Medulla oblongata (tissue), 1 donor: Measurements from ENCODE around the gene PIGU.
"Not testable (repeated sequence)": the region's sequence is repeated elsewhere in the genome, so short reads cannot be mapped to it uniquely, and the experiment has no call there.

Source experiments
- DNase-seq: peaks from one replicate; pipeline ENCODE4 v3.0.0-alpha.2; 2015; ENCODE audit errors: extremely low spot score

PIGU gene

DNA sequence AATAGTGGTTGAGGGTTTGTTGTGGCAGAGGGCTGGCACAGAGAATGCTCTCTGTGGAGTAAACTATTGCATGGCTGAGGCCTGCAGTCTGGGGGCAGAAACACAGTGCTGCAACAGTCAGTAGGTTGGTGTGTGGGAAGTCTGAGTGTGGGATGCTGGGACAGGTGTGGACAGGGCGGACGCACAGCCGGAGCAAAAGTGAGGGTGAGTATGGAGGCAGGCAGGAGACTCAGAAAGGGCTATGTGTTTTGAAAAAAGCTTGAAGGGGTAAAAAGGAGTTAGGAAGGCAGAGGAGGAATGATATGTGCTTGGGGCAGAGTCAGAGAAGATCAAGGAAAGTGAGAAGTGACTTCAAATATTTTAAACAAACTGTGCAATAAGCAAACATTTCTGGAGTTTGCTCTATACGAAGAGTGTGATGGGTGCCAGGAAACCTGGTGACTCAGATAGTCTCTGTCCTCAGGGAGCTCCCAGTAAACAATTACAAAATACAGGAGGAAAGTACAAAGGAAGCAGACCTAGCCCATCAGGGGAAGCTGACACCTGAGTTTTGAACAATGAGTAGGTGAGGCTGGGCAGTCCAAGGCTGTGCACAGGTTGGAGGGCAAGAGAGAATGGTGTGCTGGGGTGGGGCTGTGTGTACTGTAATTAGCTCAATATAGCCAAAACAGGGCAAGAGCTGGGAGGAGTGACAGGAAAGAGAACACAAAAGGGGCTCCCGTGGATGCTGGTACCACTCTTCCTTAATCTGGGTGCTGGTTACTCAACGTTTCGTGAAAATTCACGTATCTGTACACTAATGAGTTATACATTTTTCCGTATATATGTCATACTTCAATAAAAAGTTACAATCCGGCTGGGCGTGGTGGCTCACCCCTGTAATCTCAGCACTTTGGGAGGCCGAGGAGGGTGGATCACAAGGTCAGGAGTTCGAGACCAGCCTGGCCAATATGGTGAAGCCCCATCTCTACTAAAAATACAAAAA is 55.2 kb downstream of the PIGU start:
- no peak for DNase-seq

DNA sequence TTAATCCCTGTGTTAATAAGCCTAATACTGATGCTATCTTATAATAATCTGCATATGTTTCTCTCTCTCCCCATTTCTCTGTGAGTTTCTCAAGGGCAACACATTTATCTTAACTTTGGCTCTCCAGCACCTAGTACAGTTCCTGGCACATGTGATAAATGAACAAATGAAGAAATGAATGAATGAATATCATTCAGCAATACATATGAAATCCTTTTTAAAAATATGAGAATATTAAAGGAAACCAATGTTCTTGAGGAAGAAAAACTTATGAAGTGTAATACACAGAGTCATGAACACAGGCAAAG is 55.9 kb downstream of the PIGU start:
- DNase-seq, result no peak

DNA sequence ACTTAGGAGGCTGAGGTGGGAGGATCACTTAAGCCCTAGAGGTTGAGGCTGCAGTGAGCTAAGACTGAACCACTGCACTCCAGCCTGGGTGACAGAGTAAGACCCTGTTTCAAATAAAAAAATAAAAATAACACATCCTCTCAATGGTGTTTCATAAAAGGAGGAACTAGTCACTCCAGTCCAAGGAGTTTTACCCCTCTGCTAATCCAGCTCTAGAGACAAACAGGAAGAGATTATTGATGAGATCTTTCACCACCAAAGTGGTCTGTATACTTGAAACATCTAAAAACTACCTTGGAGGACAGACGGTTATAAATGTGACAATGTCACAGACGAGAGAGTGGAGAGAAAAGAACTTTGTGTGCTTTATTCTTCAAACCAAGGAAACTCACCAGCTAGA is 58.2 kb downstream of the PIGU start:
- no peak for DNase-seq

DNA sequence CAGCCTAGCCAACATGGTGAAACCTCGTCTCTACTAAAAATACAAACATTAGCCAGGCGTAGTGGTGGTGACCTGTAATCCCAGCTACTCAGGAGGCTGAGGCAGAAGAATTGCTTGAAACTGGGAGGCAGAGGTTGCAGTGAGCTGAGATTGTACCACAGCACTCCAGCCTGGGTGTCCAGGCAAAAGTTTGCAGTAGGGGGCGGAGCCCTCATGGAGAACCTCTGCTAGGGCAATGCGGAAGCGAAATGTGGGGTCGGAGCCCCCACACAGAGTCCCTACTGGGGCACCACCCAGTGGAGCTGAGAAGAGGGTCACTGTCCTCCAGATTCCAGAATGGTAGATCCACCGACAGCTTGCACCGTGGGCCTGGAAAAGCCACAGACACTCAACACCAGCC is 60.0 kb downstream of the PIGU start:
- DNase-seq, result not testable (repeated sequence)

DNA sequence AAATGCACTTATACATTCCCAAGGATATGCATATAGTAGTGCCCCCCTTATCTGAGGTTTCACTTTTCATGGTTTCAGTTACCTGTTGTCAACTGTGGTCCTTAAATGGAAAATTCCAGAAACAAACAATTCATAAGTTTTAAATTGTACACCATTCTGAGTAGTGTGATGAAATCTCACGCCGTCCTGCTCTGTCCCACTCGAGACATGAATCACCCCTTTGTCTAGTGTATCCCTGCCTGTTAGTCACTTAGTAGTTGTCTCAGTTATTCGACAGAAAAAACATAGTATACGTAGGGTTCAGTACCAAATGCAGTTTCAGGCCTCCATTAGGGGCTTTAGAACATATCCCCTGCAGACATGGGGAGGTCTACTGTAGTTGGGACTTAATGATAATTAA is 61.4 kb downstream of the PIGU start:
- DNase-seq, result peak; percentile 74

DNA sequence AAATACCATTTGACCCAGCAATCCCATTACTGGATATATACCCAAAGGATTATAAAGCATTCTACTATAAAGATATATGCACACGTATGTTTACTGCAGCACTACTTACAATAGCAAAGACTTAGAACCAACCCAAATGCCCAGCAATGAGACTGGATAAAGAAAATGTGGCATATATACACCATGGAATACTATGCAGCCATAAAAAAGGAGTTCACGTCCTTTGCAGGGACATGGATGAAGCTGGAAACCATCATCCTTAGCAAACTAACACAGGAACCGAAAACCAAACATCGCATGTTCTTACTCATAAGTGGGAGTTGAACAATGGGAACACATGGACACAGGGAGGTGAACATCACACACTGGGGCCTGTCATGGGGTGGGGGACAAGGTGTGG is 64.9 kb downstream of the PIGU start:
- not testable (repeated sequence) for DNase-seq

DNA sequence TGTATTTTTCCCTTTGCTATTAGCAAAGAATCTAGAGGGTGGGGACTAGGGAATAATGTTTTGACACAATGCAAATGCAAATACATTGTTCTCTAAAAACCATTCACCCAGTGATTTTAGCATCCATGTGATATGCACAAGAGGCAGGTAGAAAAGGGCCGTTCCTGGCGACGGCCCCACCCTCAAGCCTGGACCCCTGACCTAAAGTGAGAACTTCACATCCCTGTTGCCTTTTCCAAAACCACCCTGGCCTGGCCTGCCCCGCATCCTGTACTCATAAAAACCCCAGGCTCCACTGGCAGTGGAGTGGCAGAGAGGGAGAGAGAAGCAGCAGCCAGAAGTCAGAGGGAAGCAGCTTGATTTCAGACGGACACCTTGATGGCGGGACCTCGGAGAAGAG is 69.8 kb downstream of the PIGU start:
- DNase-seq, result no peak

DNA sequence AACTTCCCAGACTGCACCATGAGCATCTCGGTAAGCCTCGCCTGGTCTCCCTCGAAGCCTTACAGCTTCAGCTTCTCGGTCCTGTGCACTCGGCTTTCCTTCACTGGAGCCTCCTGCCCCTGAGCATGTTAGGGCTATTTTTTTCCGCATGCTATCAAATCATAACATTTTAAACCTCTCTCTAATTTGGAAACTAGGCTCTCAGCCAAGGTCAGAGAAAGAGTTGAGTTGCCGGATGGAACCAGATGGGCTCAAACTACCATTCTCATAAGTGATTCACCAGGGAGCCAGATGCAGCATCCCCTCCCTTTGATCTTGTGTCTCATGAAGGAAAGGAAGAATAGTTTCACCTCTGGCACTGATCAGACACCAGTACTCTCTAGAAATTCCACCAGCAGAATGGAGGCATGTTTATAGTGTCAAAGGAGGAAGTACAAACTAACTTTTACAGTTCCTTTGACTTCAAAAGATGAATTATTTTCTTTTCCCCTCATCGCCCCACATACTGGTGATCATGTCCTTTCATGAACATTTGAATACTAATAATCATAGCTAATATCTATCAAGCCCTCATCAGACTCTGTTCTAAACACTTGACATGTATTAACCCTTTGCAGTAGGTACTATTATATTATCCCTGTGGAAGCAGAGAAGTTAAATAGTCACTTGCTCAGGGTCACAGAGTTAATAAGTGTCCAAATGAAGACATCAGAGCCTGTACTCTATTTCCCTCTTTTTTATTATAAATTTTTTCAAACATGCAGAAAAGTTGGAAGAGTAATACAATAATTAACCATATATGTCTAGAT is 71.7 kb downstream of the PIGU start:
- DNase-seq, result no peak

DNA sequence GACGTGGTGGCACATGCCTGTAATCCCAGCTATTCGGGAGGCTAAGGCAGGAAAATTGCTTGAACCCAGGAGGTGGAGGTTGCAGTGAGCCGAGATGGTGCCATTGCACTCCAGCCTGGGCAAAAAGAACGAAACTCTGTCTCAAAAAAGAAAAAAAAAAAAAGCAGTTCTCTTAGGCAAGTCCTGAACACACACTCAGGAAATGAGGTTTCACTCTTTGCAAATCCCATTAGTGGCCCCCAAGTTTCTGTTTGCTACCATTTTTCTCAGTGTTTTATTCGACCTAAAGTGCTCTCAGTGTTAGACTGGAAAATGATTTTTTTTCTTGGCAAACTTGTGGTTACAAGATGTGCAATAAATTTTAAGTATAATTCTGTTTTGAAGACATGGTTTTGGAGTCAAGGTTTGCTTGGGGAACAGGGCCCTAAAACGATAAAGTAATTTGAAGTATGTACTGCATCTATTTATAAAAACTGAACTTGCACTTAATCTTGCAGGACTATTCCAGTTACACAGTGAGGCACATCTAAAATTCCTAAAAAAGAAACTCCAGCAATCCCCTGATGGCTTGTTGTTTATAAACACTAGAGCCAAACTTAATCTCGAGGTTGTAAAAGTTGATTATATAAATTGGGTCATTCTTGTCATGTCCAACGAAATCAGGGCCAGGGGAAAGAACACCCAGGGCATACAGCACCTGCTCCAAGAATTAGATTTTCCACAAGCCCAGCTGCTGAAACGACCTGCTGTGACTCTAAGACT is 75.8 kb downstream of the PIGU start:
- no peak for DNase-seq

DNA sequence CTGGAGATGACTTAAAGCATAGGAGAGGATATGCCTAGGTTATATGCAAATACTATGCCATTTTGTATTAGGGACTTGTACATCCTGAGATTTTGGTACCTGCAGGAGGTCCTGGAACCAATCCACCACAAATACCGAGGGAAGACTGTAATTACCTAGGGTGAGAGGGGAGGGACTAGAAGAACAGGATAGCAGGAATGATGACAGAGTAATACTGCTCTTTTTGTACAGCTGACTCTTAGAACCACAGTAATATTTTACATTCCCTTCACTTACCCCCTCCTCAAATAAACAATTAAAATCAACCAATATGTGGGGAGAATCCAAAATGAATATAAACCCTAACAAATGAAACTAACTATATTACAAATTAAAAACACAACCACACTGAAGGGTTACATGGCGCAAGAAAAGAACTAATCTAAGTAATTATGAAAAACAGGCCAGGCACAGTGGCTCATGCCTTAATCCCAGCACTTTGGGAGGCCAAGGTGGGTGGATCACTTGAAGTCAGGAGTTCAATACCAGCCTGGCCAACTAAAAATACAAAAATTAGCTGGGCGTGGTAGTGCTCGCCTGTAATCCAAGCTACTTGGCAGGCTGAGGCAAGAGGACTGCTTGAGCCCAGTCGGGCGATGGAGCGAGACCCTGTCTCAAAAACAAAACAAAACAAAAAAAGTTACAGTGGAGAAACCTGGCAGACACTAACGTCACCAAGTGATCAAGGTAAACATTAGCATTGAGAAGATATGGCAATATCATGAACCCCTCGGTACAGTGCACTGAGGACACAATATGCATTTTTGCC is 81.3 kb downstream of the PIGU start:
- no peak for DNase-seq

DNA sequence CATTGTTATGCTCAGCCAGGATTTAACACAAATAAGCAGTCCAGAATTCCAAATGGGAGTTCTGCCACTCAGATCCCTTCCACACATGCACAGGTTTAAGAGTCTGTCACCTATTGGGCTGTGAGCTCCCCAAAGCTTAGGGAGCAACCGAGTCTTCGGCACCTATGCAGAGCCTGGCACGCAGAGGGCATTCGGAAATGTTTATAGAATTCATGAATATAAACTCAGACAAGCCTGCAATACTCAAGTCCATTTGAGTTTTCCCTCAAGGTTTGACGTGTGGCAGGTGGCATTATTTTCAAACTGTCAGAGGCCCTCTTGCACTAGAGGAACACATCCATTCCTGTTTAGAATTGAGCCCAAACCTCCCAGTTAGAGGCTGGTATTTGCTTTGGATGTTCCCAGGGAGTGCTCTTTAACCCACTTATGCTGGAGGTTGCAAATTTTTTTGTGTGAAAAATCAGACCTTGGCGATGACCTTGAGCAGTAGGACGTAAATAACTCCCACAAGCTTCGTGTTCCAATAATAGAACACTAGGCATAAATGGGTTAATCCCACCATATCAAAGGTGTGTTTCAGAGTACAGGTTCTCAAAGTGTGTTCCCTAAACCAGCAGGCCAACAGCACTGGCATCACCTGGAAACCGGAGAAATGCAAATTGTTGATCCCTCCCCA is 90.3 kb downstream of the PIGU start:
- DNase-seq, result no peak

DNA sequence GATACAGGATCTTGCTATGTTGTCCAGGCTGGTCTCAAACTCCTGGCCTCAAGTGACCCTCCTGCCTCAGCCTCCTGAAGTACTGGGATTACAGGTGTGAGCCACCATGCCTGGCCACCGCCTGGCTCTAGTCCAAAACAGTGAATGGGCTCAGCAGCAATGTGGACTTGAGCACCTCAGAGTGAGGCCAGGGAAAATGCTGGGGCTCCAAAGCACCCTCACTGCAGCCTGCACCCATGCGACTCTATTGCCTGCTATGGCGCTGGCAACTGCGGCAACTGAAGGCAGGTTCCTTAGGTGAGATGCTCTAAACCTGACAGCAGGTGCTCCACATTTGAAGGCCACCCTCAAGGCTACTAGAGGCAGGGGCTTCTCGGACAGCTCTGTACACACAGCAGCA is 91.9 kb downstream of the PIGU start:
- no peak for DNase-seq

DNA sequence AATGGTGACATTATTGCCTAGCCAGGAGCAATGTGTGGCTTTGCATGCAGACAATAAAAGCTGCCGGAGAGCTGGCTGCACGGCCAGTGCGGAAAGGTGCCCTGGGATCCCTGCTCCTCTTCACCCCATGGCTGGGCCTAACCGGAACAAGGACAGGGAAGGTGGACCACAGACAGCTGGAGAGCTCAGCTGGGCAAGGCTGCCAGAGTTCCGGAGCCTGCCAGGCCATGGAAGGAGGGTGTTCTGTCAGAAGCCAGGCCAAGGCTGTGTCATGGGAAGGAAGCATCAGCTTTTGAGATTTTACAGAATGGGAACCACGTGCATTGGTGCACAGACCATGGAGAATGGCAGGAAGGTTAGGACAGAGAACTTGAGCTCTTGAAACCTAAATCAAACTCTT is 93.3 kb downstream of the PIGU start:
- no peak for DNase-seq

DNA sequence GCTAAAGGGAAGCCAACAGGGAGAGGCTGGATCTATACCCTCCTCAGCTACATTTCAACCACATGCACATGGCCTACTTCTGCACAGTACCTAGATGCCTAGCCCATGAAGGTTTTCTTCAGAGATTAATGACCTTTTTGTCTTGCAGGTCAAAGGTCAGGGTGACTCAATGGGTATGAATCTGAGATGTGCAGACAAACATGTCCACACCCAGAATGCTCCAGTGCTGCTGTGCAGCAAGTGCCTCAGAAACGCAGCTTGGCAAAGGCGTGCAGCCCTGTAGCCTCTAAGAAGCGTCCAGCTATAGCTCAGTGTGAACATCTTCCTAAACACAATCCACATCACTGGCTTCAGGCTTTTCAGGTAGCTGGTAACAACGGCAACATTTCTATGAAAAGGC is 94.0 kb downstream of the PIGU start:
- no peak for DNase-seq

DNA sequence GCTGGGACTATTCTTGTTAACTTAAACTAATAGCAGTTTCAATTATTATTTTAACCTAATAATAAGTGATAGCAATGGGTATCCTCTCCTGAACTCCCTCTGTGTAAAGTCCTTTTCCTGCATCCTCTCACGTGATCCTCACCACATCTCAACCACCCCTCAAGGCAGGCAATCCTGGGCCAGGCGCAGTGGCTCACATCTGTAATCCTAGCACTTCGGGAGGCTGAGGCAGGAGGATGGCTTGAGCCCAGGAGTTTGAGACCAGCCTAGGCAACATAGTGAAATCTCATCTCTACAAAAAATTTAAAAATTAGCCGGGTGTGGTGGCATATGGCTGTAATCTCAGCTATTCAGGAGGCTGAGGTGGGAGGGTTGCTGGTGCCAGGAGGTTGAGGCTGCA is 94.7 kb downstream of the PIGU start:
- no peak for DNase-seq

DNA sequence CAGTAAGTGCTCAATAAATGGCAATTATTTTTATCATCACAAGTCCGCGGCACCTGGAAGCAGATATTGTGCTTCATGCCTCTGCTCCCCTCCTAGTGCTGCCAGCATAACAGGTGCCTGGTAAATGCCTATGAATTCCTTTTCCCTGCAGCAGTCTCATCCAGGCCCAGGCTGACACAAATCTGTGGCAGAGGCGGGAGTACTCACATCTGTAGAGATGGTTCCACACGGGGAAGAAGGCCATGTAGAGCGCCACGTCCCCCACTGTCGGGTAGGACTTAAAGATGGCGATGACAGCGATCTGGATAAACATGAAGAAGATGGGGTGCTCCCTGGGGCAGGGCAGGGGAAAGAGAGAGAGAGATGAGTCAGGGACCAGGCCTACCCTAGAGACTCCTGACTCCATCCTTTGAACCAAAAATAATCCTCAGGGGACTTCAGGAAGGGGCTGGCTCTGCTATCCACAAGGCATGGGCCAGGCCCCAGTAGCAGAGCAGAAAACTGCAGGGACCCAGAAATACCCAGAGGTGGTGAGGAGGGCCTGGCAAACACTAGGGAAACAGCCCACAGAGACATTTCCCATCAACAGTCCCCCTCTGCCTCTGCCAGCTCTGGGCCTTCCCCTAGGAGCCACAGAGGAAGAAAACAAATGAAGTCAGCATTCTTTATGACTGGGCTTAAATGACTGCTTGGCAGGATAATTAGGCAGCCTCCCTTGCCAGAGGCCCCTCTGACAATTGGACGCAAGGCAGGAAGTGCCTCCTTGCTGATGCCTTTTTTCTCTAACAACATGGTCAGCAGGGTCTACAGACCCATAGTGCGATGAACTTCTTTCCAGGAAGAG is 95.3 kb downstream of the PIGU start:
- DNase-seq, result peak; percentile 76

DNA sequence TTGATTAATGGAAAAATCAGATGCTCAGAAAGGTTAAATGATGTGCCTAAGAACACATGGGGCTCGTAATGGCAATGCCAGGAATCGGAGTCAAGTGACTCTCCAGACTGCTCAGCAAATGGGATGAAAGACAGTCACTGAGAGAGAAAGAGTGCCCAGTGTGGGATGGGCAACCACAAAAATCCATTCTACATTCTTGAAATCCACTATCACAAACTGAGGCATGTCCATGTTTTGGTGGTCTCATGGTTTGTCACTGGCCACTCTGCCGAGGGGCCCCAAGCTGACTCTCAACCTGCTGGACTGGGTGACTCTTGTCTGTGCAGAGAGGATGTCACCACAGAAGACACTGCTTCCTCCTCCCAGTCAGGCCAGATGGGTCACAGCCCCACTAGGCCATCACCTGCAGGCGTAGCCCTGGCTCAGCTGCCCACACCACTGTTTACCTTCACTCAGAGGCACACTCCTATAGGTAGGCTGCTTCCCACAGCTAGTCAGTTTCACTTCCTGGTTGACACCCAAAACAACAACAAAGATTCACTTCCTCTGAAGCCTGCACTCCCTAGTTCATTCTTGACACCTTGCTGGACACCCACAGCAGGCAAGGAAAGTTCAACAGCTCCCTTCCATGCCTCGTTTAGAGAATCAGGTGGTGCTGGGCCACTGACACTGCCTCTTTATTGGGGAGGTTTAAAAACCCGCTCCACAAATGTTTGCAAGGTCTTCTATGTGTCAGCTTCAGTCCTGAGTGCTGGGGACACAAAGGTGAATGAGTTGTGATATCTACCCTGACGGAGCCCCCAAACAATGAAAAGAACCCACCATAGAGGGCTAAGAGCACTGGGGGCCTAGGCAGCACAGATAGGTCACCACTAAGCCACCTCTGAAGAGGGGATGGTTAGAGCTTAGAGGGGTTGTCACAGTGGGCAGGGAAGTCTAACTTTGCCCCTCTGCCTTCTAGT is 96.6 kb downstream of the PIGU start:
- DNase-seq, result peak; percentile 58

DNA sequence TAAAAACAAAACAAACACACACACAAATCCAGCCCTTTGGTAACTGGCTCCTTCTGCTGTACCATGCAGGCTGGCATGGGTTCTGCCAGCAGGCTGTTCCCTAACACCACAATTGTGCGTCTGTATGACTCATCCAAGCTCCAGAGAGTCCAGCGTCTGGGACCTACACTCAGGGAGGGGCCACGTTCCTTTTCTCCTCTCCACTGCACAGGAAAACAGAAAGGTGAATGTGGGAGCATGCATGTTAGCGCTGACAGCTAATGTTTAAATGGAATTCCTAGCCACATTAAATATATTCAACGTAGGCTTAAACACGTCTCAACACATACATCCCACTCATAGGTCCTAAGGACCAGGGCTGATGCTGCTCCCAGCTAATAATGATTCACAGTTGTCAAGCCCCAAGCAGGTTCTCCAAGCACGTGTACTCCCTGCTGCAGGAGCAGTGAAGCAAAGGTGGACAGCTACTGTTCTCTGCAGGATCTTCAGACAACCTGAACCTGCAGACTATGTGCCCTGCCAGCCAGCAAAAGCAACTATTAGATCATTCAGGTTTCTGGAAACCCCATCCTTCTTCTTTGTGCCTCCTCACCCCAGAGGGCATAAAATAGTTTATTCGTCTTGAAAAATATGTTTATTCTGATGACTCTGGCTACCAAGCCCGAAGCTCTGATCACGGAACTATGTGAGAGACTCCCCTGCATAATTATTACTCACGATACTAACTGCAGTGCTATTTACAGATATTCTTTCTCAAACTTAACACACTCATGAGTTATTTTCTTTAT is 97.5 kb downstream of the PIGU start:
- DNase-seq, result peak; percentile 94
